ENCODE data around the gene RPP25L. TPM values are rescaled to one million over a fixed set of nuclear protein-coding genes. Genes with fewer than 3 reads are reported as not detected.

Gene RPP25L
- total RNA-seq, 1 donor from 2014 or later: 21.0 TPM

DNA sequence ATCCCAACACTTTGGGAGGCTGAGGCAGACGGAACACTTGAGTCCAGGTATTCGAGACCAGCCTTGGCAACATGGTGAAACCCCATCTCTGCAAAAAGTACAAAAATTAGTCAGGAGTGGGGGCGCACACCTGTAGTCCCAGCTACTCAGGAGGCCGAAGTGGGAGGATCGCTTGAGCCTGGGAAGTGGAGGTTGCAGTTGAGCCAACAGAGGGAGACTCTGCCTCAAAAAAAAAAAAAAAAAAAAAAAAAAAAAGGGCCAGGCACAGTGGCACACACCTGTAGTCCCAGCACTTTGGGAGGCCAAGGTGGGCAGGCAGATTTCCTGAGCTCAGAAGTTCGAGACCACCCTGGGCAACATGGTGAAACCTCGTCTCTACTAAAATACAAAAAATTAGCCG is 27.4 kb upstream of the RPP25L start:
- intact Hi-C loops (cut with micrococcal nuclease): loop anchor here (5.0 to 10.0 kb wide), 2 partner anchors 515 to 1093 kb away; partner anchors contain the start of genes CREB3, DCAF12 and TLN1

GRCh38 chr9:34638138-34638445 is 26.2 kb upstream of the RPP25L start:
- intact Hi-C loops (cut with micrococcal nuclease): loop anchor here (1.0 to 10.0 kb wide), 4 partner anchors 8 to 1094 kb away; partner anchors contain the start of genes CREB3, DCAF12, GALT and TLN1

DNA sequence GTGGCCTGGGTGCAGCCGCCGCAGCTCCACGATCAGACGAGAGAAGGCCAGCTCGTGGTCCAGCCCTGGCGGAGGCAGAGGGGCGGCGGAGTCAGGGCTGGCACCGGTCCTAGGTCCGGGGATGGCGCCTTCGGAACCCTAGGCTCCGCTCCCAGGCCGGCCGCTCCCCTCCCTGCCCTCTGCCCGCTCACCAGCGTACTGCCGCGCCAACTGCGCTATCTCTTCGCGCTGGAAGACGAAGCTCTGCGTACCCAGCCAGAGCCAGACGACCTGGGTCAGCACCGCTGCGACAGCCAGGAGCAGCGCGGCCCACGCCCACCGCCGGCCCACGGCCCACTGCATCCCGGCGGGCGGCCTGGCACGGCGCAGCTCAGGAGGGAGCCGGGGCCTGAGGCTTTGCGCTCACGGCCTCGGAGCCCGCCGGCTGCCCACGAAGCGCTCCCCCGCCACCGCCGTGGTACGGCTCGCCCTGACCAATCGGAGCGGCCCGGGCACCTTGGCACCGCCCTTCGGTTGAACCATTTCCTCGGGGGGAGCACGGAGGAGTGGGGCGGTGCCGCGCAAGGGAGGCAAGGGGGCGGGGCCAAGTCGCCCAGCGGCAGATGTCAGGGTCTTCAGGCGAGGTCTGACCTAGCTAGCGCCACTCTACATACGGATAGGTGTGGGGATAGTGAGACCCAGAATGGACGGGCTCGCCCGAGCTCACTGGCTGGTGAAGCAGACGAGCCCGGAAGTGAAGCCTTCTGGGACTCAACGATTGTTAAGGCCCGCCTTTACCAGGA is 25.6 kb upstream of the RPP25L start, which contains the start of gene SIGMAR1:
TSS of gene SIGMAR1 (minus strand) at position 432 of the 782 bp plus-strand sequence. CDS start at position 342, 90 bp downstream.
- intact Hi-C loops (cut with micrococcal nuclease): loop anchor here (1.0 to 10.0 kb wide), 7 partner anchors 9 to 1095 kb away; partner anchors contain the start of genes CREB3, DCAF12, GALT and KIF24

GRCh38 chr9:34636791-34637355 is 25.0 kb upstream of the RPP25L start:
- intact Hi-C loops (cut with micrococcal nuclease): loop anchor here (1.0 to 10.0 kb wide), 5 partner anchors 257 to 1095 kb away; partner anchors contain the start of genes CREB3, DCAF12, KIF24 and MYORG

DNA sequence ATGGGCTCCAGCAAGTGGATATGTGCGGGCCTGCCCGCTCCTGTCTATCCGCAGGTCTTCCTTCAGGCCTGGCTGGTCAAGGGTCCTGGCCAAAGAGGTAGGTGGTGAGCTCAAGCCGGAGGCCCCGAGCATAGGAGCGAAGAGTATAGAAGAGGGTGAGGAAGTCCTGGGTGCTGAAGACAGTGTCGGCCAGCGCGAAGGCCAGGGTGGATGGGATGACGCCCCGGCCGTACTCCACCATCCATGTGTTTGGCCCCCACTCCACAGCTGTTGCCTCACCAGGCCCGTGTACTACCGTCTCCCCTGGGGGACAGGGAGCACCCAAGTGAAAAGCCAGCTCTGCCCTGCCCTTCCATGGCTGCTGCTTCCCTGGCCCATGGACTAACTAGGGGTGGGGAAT is 23.7 kb upstream of the RPP25L start:
- intact Hi-C loops (cut with micrococcal nuclease): loop anchor here (5.0 to 10.0 kb wide), 2 partner anchors 511 to 1097 kb away; partner anchors contain the start of genes CREB3, DCAF12 and TLN1

DNA sequence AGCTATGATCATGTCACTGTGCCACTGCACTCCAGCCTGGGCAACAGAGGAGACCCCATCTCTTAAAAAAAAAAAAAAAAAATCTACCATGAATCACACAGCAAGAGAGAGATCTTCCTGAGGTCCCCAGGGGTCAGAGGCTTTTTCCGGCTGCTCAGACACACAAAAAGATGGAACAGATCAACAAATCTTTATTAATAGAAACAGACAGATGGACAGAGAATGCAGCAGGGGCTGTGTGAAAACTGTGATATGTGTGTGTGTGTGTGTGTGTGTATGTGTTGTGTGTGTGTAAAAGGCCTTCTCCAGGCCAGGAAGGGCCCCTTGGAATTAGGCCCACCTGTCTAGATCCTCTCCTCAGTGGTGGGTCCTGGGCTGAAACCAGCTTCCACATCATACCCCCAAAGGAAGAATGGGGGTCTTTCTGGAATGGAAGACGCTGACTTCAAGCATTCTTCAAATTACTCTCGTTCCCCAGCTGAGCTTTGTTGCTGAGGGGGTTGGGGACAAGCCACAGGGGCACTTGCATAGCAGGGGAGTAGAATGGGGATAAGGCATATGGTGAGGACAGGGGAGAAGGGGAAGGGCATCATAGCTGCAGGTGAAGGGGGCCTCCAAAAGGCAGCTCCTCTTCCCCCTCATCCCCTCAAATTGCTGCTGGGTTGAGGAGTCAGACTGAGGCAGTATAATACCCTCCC is 22.8 kb upstream of the RPP25L start:
- intact Hi-C loops (cut with micrococcal nuclease): loop anchor here (1.0 to 10.0 kb wide), 11 partner anchors 14 to 1098 kb away; partner anchors contain the start of genes CREB3, DCAF12, DCTN3 and DNAI1

GRCh38 chr9:34633851-34634550 is 22.1 kb upstream of the RPP25L start:
- intact Hi-C loops (cut with micrococcal nuclease): loop anchor here (1.0 to 10.0 kb wide), 10 partner anchors 14 to 509 kb away; partner anchors contain the start of genes DCAF12, DCTN3, DNAI1 and FAM219A

DNA sequence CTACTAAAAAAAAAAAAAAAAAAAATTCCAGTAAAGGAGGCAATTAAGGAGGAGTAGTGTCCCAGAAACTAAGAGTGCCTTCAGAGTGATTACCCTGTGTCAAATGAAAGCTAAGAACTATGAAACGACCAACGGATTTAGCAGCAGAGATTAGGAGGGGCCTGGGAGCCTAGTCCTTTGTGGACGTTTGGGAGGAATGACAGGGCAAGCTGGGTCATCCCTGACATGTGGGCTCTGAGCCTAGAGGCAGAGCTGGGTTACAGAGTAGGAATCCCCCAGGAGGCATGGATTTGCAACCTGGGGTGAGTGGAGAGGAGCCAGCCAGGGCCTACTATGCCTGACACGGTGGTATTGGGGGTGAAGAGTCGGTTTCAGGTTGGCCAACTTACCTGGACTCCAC is 21.3 kb upstream of the RPP25L start:
- intact Hi-C loops (cut with micrococcal nuclease): loop anchor here (10.0 kb wide), 1 partner anchor 508 kb away; the partner anchor contains the start of gene DCAF12

- intact Hi-C loops (cut with micrococcal nuclease): loop anchor here (10.0 kb wide), 1 partner anchor 506 kb away; the partner anchor contains the start of gene DCAF12
Observed at GRCh38 chr9:34630402-34631154, 18.7 kb upstream of the RPP25L start.

DNA sequence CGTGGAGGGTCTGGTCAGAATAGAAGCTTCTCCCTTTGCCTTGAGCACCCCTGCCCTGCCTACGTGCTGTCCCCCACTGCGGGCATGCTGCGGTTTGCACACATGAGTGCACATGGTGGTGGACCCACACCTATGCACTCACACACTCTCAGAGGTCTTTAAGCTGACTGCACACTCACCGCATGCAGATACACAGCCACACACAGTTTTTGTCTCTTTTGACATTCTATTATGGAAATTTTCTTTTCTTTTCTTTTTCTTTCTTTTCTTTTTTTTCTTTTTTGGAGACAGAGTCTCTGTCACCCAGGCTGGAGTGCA is 17.6 kb upstream of the RPP25L start:
- intact Hi-C loops (cut with micrococcal nuclease): loop anchor here (1.0 to 10.0 kb wide), 3 partner anchors 17 to 1025 kb away; partner anchors contain the start of genes CCDC107, RMRP, RPP25L and SIT1

DNA sequence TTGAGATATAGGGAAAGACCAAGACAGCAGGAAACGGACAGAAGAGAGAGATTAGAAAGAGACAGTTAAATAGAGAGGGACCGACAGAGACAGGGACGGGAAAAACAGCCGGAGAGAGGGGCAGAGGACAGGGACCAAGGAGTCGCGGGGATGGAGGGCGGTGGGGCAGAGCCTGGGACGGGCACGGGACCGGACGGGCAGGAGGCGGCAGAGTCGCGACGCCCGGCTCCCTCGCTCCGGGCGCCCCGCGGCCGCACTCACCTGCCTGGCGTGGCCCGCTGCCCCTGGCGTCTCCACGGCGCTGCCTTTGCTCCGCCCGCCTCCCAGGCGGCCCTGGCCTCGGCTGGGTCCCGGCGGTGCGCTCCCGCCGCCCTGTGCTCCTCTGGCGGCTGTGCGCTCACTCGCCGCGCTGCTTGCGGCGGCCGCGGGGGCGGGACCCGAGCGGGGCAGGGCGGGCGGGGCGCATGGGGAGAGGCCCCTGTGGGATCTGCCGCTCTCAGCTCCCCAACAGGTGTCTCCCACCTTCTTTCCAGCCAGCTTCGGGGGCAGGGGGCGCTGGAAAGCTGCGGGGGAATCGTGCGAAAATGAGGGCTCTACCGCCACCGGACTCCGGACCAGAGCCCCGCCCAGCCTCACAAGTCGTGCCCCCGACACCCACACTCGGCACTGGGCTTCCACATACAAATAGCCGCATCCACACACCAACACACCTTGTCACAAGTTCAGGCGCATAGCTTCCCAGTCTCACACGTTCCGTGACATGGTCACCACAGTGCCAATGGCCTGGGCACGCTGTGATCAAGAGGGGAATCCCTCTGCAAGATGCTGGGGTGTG is 17.0 kb upstream of the RPP25L start, which contains the start of gene ARID3C:
TSS of gene ARID3C (minus strand) at position 411 of the 835 bp plus-strand sequence. CDS start 1,052 bp downstream, outside the sequence.
- intact Hi-C loops (cut with micrococcal nuclease): loop anchor here (1.0 to 10.0 kb wide), 4 partner anchors 9 to 1026 kb away; partner anchors contain the start of genes CCDC107, DCTN3, RMRP and RPP25L

- intact Hi-C loops (cut with micrococcal nuclease): loop anchor here (1.0 to 10.0 kb wide), 3 partner anchors 8 to 1027 kb away; partner anchors contain the start of genes CCDC107, DCTN3, RMRP and SIT1
Observed at GRCh38 chr9:34627716-34628655, 16.1 kb upstream of the RPP25L start.

- intact Hi-C loops (cut with micrococcal nuclease): loop anchor here (10.0 kb wide), 1 partner anchor 1030 kb away; the partner anchor contains the start of genes CCDC107, RMRP and SIT1
Observed at GRCh38 chr9:34625186-34625486, 13.2 kb upstream of the RPP25L start.

DNA sequence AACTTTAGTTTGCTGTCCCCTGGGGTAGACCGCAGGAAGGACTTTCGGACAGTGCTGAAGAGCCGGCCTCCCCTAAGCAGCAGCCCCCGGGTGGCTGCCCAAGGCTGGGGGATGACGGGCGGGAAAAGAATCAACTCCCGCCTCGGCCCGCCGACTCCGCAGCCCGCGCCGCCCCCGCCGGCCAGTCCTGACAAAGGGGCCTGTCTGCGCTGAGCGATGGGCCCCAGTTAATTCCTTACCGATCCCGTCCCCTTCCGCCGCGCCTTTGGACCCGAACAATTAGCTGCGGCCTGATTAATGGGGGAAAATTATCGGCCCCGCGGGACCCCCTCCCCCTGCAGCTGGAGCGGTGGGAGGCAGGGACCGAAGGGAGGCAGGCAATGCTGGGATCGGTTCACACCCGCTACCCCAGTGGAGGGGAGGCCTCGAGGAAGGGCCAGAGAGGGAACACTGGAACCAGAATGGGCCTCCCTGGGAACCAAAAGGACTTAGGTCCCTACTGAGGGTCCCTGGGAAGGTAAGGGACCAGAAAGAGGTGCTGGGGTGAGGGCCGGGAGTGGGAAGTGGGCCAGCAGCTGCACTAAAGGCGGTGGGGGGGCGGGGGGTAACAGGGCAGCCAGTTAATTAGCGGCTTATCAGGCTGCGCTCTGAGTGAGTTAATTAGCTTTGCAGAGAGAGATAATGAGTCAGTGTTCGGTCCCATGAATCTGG is 12.7 kb upstream of the RPP25L start:
- intact Hi-C loops (cut with micrococcal nuclease): loop anchor here (10.0 kb wide), 1 partner anchor 1030 kb away; the partner anchor contains the start of genes CCDC107, RMRP and SIT1

DNA sequence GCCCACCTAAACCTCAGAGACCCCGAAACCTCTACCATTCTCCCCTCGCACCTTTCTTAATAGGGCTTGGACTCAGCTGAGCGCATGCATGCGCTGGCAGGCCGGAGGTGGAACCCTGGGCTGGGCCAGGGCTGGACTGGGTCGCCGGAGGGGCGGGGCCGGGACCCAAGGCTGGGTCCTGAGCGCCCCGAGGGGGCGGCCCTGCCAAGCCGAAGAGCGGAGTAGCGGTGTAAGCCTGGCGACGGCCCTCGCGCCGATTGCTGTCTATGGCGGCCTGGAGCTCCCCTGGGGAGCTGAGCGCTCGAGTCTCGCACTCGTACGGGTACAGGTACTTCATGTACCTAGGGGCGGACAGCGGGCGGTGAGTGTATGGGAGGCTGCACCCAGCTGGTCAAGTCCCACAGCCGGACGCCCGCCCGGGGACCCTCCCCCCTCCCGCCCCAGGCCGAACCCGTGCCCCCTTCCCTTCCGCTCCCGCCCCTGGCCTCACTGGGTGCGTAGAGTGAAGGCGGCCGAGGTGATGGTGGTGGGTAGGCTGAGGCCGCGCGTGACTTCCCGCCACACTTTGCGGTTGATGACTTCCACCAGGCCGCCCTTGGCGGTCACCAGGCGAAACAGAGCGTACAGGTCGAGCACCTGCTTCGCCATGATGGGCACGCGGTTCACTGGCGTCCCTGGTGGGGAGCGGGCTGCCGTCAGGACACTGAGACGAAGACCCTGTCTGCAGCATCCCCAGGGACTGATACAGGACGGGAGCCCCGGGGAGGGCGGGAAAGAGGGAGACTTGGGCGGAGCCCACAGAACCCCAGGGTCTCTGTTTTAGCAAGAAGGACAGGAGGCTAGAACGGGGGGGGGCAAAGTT is 11.7 kb upstream of the RPP25L start:
- intact Hi-C loops (cut with micrococcal nuclease): loop anchor here (10.0 kb wide), 1 partner anchor 1031 kb away; the partner anchor contains the start of genes CCDC107, RMRP and SIT1
